Ovary (tissue), 9 donors: Measurements from ENCODE around the gene PTPRN2. TPM values are rescaled to one million over a fixed set of nuclear protein-coding genes. Genes with fewer than 3 reads are reported as not detected.

ENCODE experiments used
- DNase-seq, 5 donors: peaks; one replicate each; pipeline ENCODE4 v3.0.0-alpha.2; 2019 to 2020
- H3K27ac ChIP-seq, 2 donors: fragments of 200-600 bp; one replicate each; pipeline versions ENCODE4 v1.5.1 to v1.8.0; 2019 to 2022
- H3K27me3 ChIP-seq: fragments of 200-600 bp; one replicate; pipeline ENCODE4 v1.8.0; 2022
- H3K36me3 ChIP-seq: fragments of 200-600 bp; sonication (generic); one replicate; pipeline ENCODE4 v1.5.1; 2019
- H3K4me1 ChIP-seq: one replicate; pipeline ENCODE4 v1.8.1; 2013; ENCODE audit warnings: mild to moderate bottlenecking, moderate library complexity; ENCODE audit not compliant: insufficient read depth
- H3K4me3 ChIP-seq: fragments of 200-600 bp; sonication (generic); one replicate; pipeline ENCODE4 v1.5.1; 2017
- H3K9me3 ChIP-seq, 2 donors: fragments of 200-600 bp in 1 of 2; sonication (generic) in 1 of 2; one replicate each; pipeline versions ENCODE4 v1.5.1 to v1.8.1; 2013 to 2019; ENCODE audit warnings: mild to moderate bottlenecking in 1 of 2, moderate library complexity in 1 of 2
- CTCF ChIP-seq, 3 donors: fragments of 450-650 bp in 2 of 3; fragments of 200-600 bp in 1 of 3; IDR thresholded peaks; one replicate each; pipeline versions ENCODE4 v1.5.1 to v1.8.0; 2016 to 2022; ENCODE audit warnings: antibody characterized with exemption in 3 of 3, mild to moderate bottlenecking in 1 of 3
- EP300 ChIP-seq: sonication (generic); formaldehyde crosslinking; IDR thresholded peaks from one replicate; pipeline ENCODE4 v1.6.1; 2017; ENCODE audit warnings: antibody characterized with exemption
- POLR2A ChIP-seq: fragments of 450-650 bp; IDR thresholded peaks from one replicate; pipeline ENCODE4 v1.6.1; 2017; ENCODE audit warnings: antibody characterized with exemption, mild to moderate bottlenecking, moderate library complexity
- WGBS, 3 donors: extraction: QIAGEN DNeasy Blood & Tissue Kit in 1 of 3; methylation state at CpG; one replicate each; pipeline versions ENCODE4 v1.1.5 to v1.1.7; 2013 to 2017; 5-methylcytosine and 5-hydroxymethylcytosine counted together
- intact Hi-C, 4 donors: fragments of 100-400 bp; cut with DNase I; formaldehyde crosslinking; loops; one replicate each; pipeline versions ENCODE4 v1.11.0 to v1.15.1; 2022 to 2023
- polyA plus RNA-seq, 2 donors: library from polyadenylated mRNA; stranded (reverse); fragments of 200-250 nt in 1 of 2; fragments of 350-450 nt in 1 of 2; fragmentation: Illumina TruSeq in 1 of 2; extraction: RNeasy Lipid Tissue Mini Kit (QIAGEN cat#74804) in 1 of 2; gene quantifications; one replicate each; pipeline ENCODE4 v1.2.3, GENCODE V29; 2013 to 2014
- total RNA-seq, 7 donors: library from RNA; depleted of rRNA in 2 of 7; stranded (reverse); fragments of >200 nt in 2 of 7; fragmentation: NEBNext Ultra II Directional in 3 of 7; extraction: Animal tissue kit (Norgen Biotek cat#: 25700) in 3 of 7; gene quantifications; one replicate each; pipeline versions ENCODE4 v1.1.0 to v1.2.4, GENCODE V29; 2016 to 2023
- donor health status: DM: no; HTN: no; CAD: no; lungs with moderate emphysema.
- donor health status: DM: no; HTN: no; CAD: no.
- donor health status: Bipolar disorder and iron deficiency.
- donor health status: DM: yes; HTN: yes; CAD: no.
- donor health status: DM: no; HTN: no; CAD: no.
- donor health status: DM: yes; HTN: yes; CAD: no.

PTPRN2 gene
- total and polyA plus RNA-seq, 9 donors: 3.5 to 11.1 (median 5.9) TPM

- TF ChIP-seq CTCF (IDR thresholded peaks at IDR 0.05) (no peak), EP300 (no peak), POLR2A (no peak)
- Histone ChIP-seq H3K27ac (no peak overlapping the region), H3K27me3 (no peaks in the 10 kb centered on the region), H3K4me3 (no peak overlapping the region), H3K4me1 (no peaks in the 10 kb centered on the region), H3K36me3 (no peaks in the 10 kb centered on the region), H3K9me3 (no peaks in the 10 kb centered on the region)
- 80 to 91% (median 86%) methylated on average over 17 of the region's 17 CpGs for WGBS, 3 donors
- DNase-seq: no peak
- intact Hi-C loops: no loop called here
Observed at GRCh38 chr7:158125091-158125490, 462.5 kb downstream of the PTPRN2 start.

- Histone ChIP-seq H3K9me3 (no peaks in the 10 kb centered on the region), H3K36me3 (no peaks in the 10 kb centered on the region), H3K4me3 (no peak overlapping the region), H3K27ac (no peak overlapping the region), H3K4me1 (no peaks in the 10 kb centered on the region), H3K27me3 (no peaks in the 10 kb centered on the region)
- WGBS, 3 donors: 88 to 95% (median 90%) methylated on average over 14 of the region's 14 CpGs
- intact Hi-C loops: no loop called here
- no peak for DNase-seq
- TF ChIP-seq CTCF (IDR thresholded peaks at IDR 0.05) (no peak), EP300 (no peak), POLR2A (no peak)
Observed at GRCh38 chr7:158124671-158125079, 462.9 kb downstream of the PTPRN2 start.

GRCh38 chr7:158123753-158124152 lies 463.9 kb downstream of the PTPRN2 start:
- no peaks in the 10 kb centered on the region for H3K4me1 ChIP-seq
- no peaks in the 10 kb centered on the region for H3K36me3 ChIP-seq
- H3K27me3 ChIP-seq: no peaks in the 10 kb centered on the region
- DNase-seq: no peak
- H3K27ac ChIP-seq: no peak overlapping the region
- no peaks in the 10 kb centered on the region for H3K9me3 ChIP-seq
- WGBS, 3 donors: 91 to 95% (median 93%) methylated on average over 18 of the region's 18 CpGs
- TF ChIP-seq CTCF (IDR thresholded peaks at IDR 0.05) (no peak), EP300 (no peak), POLR2A (no peak)
- H3K4me3 ChIP-seq: no peak overlapping the region
- intact Hi-C loops: no loop called here

- H3K9me3 ChIP-seq: no peaks in the 10 kb centered on the region
- intact Hi-C loops: no loop called here
- no peaks in the 10 kb centered on the region for H3K27me3 ChIP-seq
- no peak for DNase-seq
- no peak overlapping the region for H3K27ac ChIP-seq
- 93 to 95% (median 94%) methylated on average over 20 of the region's 20 CpGs for WGBS, 3 donors
- no peaks in the 10 kb centered on the region for H3K4me1 ChIP-seq
- H3K36me3 ChIP-seq: no peaks in the 10 kb centered on the region
- H3K4me3 ChIP-seq: no peak overlapping the region
- TF ChIP-seq EP300 (no peak), POLR2A (no peak), CTCF (IDR thresholded peaks at IDR 0.05) (no peak)
Observed at GRCh38 chr7:158123214-158123613, 464.4 kb downstream of the PTPRN2 start.
